NT2/D1 (cell line): ENCODE data around the gene LPP.

ENCODE experiments used
- SUZ12 ChIP-seq: IDR thresholded peaks from 2 replicates; pipeline ENCODE4 v1.6.1; 2011; ENCODE audit not compliant: insufficient read length, insufficient read depth; ENCODE audit errors: extremely low read depth
- YY1 ChIP-seq: IDR thresholded peaks from 2 replicates; pipeline ENCODE4 v1.6.1; 2011; ENCODE audit not compliant: insufficient read length, insufficient read depth
- ZNF274 ChIP-seq: IDR thresholded peaks from 2 replicates; pipeline ENCODE4 v1.6.1; 2011; ENCODE audit warnings: mild to moderate bottlenecking, low read depth, low read length

DNA sequence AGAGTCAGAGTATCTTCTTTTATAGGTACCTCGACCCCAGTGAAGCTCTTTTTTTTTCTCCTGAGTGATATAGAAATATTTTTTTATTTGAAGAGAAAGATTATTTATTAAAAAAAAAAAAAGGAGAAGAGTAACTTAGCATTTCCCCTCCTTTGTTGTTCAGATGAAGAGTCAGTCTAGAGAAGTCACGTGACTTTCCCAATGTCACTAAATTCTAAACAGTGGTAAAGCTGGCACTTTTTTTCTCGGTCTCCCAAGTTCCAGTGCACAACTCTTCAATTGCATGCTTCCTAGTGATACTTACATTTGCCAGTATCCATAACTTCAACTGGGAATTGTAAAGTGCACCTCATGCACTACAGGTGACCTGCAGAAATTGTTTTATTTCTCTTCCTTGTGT, 448.7 kb downstream of the LPP start:
- TF ChIP-seq SUZ12 (no peak), YY1 (no peak), ZNF274 (no peak)
